Medulla oblongata (tissue), 1 donor: ENCODE data around the gene NOA1.
"Not testable (repeated sequence)": the region's sequence is repeated elsewhere in the genome, so short reads cannot be mapped to it uniquely, and the experiment has no call there.

ENCODE experiments used
- DNase-seq: peaks from one replicate; pipeline ENCODE4 v3.0.0-alpha.2; 2015; ENCODE audit errors: extremely low spot score

The NOA1 gene

GRCh38 chr4:56958111-56958517 lies 19.3 kb downstream of the NOA1 start:
- DNase-seq, result peak; percentile 77

GRCh38 chr4:56953680-56954520 lies 23.5 kb downstream of the NOA1 start:
- DNase-seq, result peak; percentile 46

GRCh38 chr4:56941403-56941802 lies 36.0 kb downstream of the NOA1 start:
- DNase-seq, result no peak

DNA sequence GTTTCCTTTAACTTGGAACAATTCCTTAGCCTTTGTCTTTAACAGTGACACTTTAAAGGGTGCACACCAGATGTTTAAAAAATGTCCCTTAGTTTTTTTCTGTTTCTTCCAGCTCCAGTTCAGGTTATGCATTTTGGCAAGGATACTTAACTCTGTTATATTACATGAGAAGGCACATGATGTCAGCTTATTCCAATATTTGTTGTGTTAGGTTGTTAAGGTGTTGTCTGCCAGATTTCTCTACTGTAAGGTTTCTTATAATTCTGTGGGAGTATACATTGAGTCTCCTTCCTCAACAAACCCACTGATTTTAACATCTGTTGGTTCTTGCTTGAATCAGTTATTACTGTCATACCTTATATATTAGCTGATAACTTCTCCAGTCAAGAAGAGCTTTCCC lies 36.4 kb downstream of the NOA1 start:
- DNase-seq, result no peak

GRCh38 chr4:56940403-56940802 lies 37.0 kb downstream of the NOA1 start:
- DNase-seq, result no peak

DNA sequence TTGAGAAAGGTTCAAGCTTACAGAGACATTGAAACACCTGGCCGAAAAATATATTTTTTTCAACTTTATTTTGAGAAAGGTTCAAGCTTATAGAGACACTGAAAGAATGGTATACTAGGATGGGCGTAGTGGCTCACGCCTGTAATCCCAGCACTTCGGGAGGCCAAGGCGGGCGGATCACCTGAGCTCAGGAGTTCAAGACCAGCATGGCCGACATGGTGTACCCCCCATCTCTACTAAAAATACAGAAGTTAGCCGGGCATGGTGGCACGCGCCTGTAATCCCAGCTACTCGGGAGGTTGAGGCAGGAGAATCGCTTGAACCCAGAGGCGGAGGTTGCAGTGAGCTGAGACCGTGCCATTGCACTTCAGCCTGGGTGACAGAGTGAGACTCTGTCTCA lies 37.6 kb downstream of the NOA1 start:
- not testable (repeated sequence) for DNase-seq

DNA sequence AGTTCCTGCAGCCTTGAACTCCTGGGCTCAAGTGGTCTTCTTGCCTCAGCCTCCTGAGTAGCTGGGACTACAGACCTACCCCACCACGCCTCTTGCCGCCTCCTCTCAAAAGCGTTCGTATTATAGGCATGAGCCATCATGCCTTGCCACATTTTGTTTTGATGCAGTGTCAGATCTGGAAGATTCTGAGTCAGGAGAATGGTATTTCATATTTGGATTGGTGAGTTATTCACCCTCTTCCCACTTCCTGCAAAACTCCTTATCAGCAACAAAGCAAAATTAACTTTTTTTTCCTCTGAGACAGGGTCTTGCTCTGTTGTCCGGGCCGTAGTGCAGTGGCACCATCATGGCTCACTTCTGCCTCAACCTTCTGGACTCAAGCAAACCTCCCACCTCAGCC lies 40.1 kb downstream of the NOA1 start:
- DNase-seq, result no peak

DNA sequence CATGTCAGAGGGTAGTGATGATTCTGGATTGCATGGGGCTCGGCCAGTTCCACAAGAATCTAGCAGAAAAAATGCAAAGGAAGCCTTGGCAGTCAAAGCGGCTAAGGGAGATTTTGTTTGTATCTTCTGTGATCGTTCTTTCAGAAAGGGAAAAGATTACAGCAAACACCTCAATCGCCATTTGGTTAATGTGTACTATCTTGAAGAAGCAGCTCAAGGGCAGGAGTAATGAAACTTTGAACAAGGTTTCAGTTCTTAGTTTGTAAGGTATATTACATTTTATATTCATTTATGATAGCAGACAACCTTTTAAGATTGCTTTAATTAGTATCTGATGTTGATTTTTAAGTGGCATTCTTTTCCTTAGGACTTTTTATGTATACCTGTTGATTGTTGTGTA lies 45.5 kb downstream of the NOA1 start:
- DNase-seq, result no peak

DNA sequence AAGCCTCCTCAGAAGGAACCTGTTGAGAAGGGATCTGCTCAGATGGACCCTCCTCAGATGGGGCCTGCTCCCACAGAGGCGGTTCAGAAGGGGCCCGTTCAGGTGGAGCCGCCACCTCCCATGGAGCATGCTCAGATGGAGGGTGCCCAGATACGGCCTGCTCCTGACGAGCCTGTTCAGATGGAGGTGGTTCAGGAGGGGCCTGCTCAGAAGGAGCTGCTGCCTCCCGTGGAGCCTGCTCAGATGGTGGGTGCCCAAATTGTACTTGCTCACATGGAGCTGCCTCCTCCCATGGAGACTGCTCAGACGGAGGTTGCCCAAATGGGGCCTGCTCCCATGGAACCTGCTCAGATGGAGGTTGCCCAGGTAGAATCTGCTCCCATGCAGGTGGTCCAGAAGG lies 46.8 kb downstream of the NOA1 start:
- no peak for DNase-seq

DNA sequence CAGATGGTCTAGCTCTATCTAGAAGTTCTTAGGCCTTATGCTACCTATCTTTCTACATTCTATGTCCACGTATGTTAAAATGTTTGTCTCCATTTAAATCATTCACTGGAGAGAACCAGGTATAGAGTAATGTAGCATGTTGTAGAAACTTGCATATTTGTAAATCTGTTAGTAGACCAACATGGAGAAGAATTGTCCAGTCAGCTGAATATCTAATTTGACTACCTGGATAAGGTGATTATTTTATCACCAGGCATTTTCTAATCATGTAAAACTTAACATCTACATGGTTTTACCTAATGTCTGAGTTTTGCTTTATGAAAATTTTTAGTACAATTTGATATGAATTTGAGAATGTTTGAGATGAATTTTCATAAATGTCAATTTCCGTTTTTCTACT lies 50.2 kb downstream of the NOA1 start:
- no peak for DNase-seq

DNA sequence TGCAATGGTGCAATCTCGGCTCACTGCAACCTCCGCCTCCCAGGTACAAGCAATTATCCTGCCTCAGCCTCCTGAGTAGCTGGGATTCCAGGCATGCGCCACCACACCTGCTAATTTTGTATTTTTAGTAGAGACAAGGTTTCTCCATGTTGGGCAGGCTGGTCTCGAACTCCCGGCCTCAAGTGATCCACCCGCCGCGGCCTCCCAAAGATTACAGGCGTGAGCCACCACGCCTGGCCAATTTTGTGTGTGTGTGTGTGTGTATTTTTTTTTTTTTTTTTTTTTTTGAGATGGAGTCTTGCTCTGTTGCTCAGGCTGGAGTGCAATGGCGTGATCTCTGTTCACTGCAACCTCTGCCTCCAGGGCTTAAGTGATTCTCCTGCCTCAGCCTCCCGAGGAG lies 62.4 kb downstream of the NOA1 start:
- DNase-seq, result not testable (repeated sequence)

DNA sequence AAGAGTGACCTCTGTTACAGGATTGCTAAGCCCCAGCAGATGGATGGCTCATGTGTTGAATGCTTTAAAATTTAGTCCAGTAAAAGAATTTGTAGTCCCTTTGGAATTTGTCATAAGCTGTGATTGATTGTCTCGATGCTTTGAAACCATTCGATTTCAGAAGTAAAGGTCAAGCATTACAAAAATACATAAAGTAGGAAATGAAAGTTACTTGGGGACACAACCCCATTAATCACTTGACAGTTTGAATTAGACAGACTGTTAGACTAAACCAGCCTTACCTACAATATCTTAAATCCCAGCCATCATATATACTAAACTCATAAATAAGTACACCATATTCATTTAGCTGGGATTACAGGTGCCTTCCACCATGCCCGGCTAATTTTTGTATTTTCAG lies 63.1 kb downstream of the NOA1 start:
- DNase-seq, result no peak
